GM23338 (cell line): ENCODE results near the gene MIDN. TPM values are rescaled to one million over a fixed set of nuclear protein-coding genes. Genes with fewer than 3 reads are reported as not detected.

Experiments
- ATAC-seq: fragments of 200-7000 bp; cut with Tn5 transposase; 3 replicates; pipeline ENCODE4 v1.9.1; 2020
- DNase-seq: peaks from one replicate; pipeline ENCODE4 v3.0.0-alpha.2; 2015; ENCODE audit warnings: low spot score
- H2AFZ ChIP-seq: fragments of 200-600 bp; sonication (generic); 2 replicates; pipeline ENCODE4 v1.8.0; 2016; ENCODE audit warnings: antibody characterized with exemption, mild to moderate bottlenecking, moderate library complexity
- H3F3A ChIP-seq: fragments of 200-600 bp; sonication (generic); replicated peaks from 2 replicates; pipeline ENCODE4 v1.8.0; 2017; ENCODE audit warnings: antibody characterized with exemption, mixed run types, low read depth
- H3K27ac ChIP-seq: fragments of 200-600 bp; sonication (generic); 2 replicates; pipeline ENCODE4 v1.6.1; 2016; ENCODE audit warnings: low read depth
- H3K27me3 ChIP-seq: fragments of 200-600 bp; sonication (generic); 2 replicates; pipeline ENCODE4 v1.8.0; 2016; ENCODE audit warnings: mild to moderate bottlenecking, mixed run types, moderate library complexity; ENCODE audit not compliant: insufficient read depth
- H3K36me3 ChIP-seq: fragments of 200-600 bp; sonication (generic); 2 replicates; pipeline ENCODE4 v1.8.0; 2016; ENCODE audit warnings: mild to moderate bottlenecking; ENCODE audit not compliant: insufficient read depth
- H3K4me1 ChIP-seq: fragments of 200-600 bp; sonication (generic); 2 replicates; pipeline ENCODE4 v1.8.0; 2016; ENCODE audit warnings: mild to moderate bottlenecking, moderate library complexity; ENCODE audit not compliant: insufficient read depth
- H3K4me2 ChIP-seq: fragments of 200-600 bp; sonication (generic); 2 replicates; pipeline ENCODE4 v1.7.1; 2017; ENCODE audit warnings: mixed run types
- H3K4me3 ChIP-seq: fragments of 200-600 bp; sonication (generic); 2 replicates; pipeline ENCODE4 v1.6.1; 2016; ENCODE audit warnings: mixed run types
- H3K79me2 ChIP-seq: fragments of 200-600 bp; sonication (generic); replicated peaks from 2 replicates; pipeline ENCODE4 v1.8.0; 2017; ENCODE audit warnings: mild to moderate bottlenecking; ENCODE audit not compliant: insufficient read depth
- H3K9me2 ChIP-seq: fragments of 200-600 bp; sonication (generic); 2 replicates; pipeline ENCODE4 v1.8.0; 2017; ENCODE audit not compliant: insufficient read depth
- H4K20me1 ChIP-seq: fragments of 200-600 bp; sonication (generic); replicated peaks from 2 replicates; pipeline ENCODE4 v1.8.0; 2017; ENCODE audit warnings: mild to moderate bottlenecking; ENCODE audit not compliant: insufficient read depth
- H3K27ac Mint-ChIP-seq: 2 replicates; pipeline ENCODE4 v1.8.0; 2020; ENCODE audit warnings: inconsistent platforms, mild to moderate bottlenecking, moderate library complexity, mixed read lengths
- H3K27me3 Mint-ChIP-seq: 3 replicates; pipeline ENCODE4 v1.8.0; 2022; ENCODE audit warnings: low read depth, mild to moderate bottlenecking, moderate library complexity, mixed read lengths, inconsistent platforms; ENCODE audit not compliant: insufficient read depth, poor library complexity
- H3K36me3 Mint-ChIP-seq: 3 replicates; pipeline ENCODE4 v1.8.0; 2021; ENCODE audit warnings: low read depth, mild to moderate bottlenecking, inconsistent platforms, moderate library complexity, mixed read lengths
- H3K4me1 Mint-ChIP-seq: 3 replicates; pipeline ENCODE4 v1.8.0; 2020; ENCODE audit warnings: mild to moderate bottlenecking, inconsistent platforms, mixed read lengths
- H3K4me3 Mint-ChIP-seq: 3 replicates; pipeline ENCODE4 v1.8.0; 2021; ENCODE audit warnings: moderate library complexity, mild to moderate bottlenecking, inconsistent platforms, mixed read lengths
- H3K9me3 Mint-ChIP-seq: 3 replicates; pipeline ENCODE4 v1.8.0; 2020; ENCODE audit warnings: moderate library complexity, mild to moderate bottlenecking, inconsistent platforms, mixed read lengths
- CTCF ChIP-seq, 2 experiments: fragments of 200-600 bp in 1 of 2; sonication (generic) in 1 of 2; conservative IDR thresholded peaks; 2 replicates each; pipeline versions ENCODE4 v1.5.1 to v1.6.1; 2016 to 2017; ENCODE audit warnings: antibody characterized with exemption in 2 of 2, low read depth in 2 of 2, mild to moderate bottlenecking in 2 of 2, moderate library complexity in 1 of 2
- ETS1 ChIP-seq: IDR thresholded peaks from 2 replicates; pipeline ENCODE4 v1.6.1; 2016; ENCODE audit warnings: antibody characterized with exemption
- EZH2 ChIP-seq: fragments of 200-600 bp; sonication (generic); IDR thresholded peaks from one replicate; pipeline ENCODE4 v1.8.0; 2017; ENCODE audit warnings: antibody characterized with exemption, mild to moderate bottlenecking, low read depth; ENCODE audit not compliant: unreplicated experiment
- EZH2phosphoT487 ChIP-seq: fragments of 200-600 bp; sonication (generic); IDR thresholded peaks from one replicate; pipeline ENCODE4 v1.8.1; 2018; ENCODE audit warnings: antibody characterized with exemption; ENCODE audit not compliant: unreplicated experiment
- NANOG ChIP-seq: IDR thresholded peaks from 2 replicates; pipeline ENCODE4 v1.6.1; 2016; ENCODE audit warnings: antibody characterized with exemption, borderline replicate concordance
- POLR2AphosphoS5 ChIP-seq: IDR thresholded peaks from 2 replicates; pipeline ENCODE4 v1.6.1; 2016; ENCODE audit warnings: antibody characterized with exemption, low read depth
- REST ChIP-seq: IDR thresholded peaks from one replicate; pipeline ENCODE4 v1.6.1; 2018; ENCODE audit warnings: antibody characterized with exemption; ENCODE audit not compliant: unreplicated experiment
- ZNF114 ChIP-seq: fragments of 250-450 bp; sonication (Bioruptor Pico); IDR thresholded peaks from 2 replicates; pipeline ENCODE4 v1.5.0; 2020; ENCODE audit warnings: mild to moderate bottlenecking, moderate library complexity
- ZNF462 ChIP-seq: fragments of 250-450 bp; sonication (Bioruptor Pico); IDR thresholded peaks from 2 replicates; pipeline ENCODE4 v1.5.0; 2020; ENCODE audit warnings: mild to moderate bottlenecking, moderate library complexity
- polyA plus RNA-seq: library from polyadenylated mRNA; unstranded; fragments of >200 nt; fragmentation: Nextera tagmentation; extraction: Ambion mirVana; gene quantifications from 2 replicates; pipeline ENCODE4 v1.2.1, GENCODE V29; 2016
- total RNA-seq: library from RNA; depleted of rRNA; stranded (reverse); fragments of >200 nt; shearing (Covaris generic); gene quantifications from 2 replicates; pipeline ENCODE4 v1.2.3, GENCODE V29; 2014

Gene MIDN
- total and polyA plus RNA-seq, 2 experiments from 2014 or later = 28.6 to 113 TPM

GRCh38 chr19:1307320-1307719, 58.9 kb downstream of the MIDN start (continued):
- TF ChIP-seq CTCF (conservative IDR thresholded peaks at IDR 0.05; ENCODE audit: low read depth in 2 of 2) (no peak), ZNF462 (CRISPR knock-in tag) (no peak), EZH2phosphoT487 (no peak), NANOG (no peak)

GRCh38 chr19:1307755-1308303, 59.4 kb downstream of the MIDN start:
- Histone ChIP-seq H2AFZ (no peak overlapping the region), H3K4me1 (no peaks in the 10 kb centered on the region), H3K9me2 (no peaks in the 10 kb centered on the region), H3K27me3 (no peaks in the 10 kb centered on the region), H3K27ac (no peak overlapping the region), H3K79me2 (no peaks in the 10 kb centered on the region), H3F3A (0 out of 2 replicates have a peak, but pooled peaks cover 4% of the 10 kb centered on the region), H4K20me1 (no peaks in the 10 kb centered on the region), H3K4me3 (no peak overlapping the region), H3K36me3 (no peaks in the 10 kb centered on the region), H3K4me2 (no peak overlapping the region)
- DNase-seq (no peak), ATAC-seq (no peak)
- Mint-ChIP-seq H3K4me3 (no peak overlapping the region), H3K27ac (no peak overlapping the region), H3K4me1 (no peaks in the 10 kb centered on the region), H3K9me3 (no peaks in the 10 kb centered on the region), H3K27me3 (peaks cover 7% of the 10 kb centered on the region), H3K36me3 (no peaks in the 10 kb centered on the region)
- TF ChIP-seq ZNF114 (CRISPR knock-in tag) (no peak), EZH2 (no peak), POLR2AphosphoS5 (no peak), ETS1 (no peak), REST (no peak)
